Osteocyte (in vitro differentiated cells): ENCODE results near the gene OSR1. TPM values are rescaled to one million over a fixed set of nuclear protein-coding genes. Genes with fewer than 3 reads are reported as not detected.
"Not testable (repeated sequence)": the region's sequence is repeated elsewhere in the genome, so short reads cannot be mapped to it uniquely, and the experiment has no call there.

Experiments used
- DNase-seq: peaks from one replicate; pipeline ENCODE4 v3.0.0; 2021; ENCODE audit warnings: mixed read lengths; ENCODE audit not compliant: unreplicated experiment; ENCODE audit errors: extremely low spot score
- H3K27ac Mint-ChIP-seq: one replicate; pipeline ENCODE4 v1.8.0; 2021; ENCODE audit warnings: mild to moderate bottlenecking, mixed read lengths; ENCODE audit not compliant: unreplicated experiment
- H3K27me3 Mint-ChIP-seq: one replicate; pipeline ENCODE4 v1.8.0; 2021; ENCODE audit warnings: mixed read lengths; ENCODE audit not compliant: unreplicated experiment
- H3K36me3 Mint-ChIP-seq: one replicate; pipeline ENCODE4 v1.8.0; 2021; ENCODE audit warnings: mixed read lengths; ENCODE audit not compliant: unreplicated experiment
- H3K4me1 Mint-ChIP-seq: one replicate; pipeline ENCODE4 v1.8.0; 2021; ENCODE audit warnings: mixed read lengths; ENCODE audit not compliant: unreplicated experiment
- H3K4me3 Mint-ChIP-seq: one replicate; pipeline ENCODE4 v1.8.0; 2021; ENCODE audit warnings: mild to moderate bottlenecking, moderate library complexity, mixed read lengths; ENCODE audit not compliant: unreplicated experiment
- H3K9me3 Mint-ChIP-seq: one replicate; pipeline ENCODE4 v1.8.0; 2021; ENCODE audit warnings: mixed read lengths; ENCODE audit not compliant: unreplicated experiment
- CTCF ChIP-seq: fragments of 200-600 bp; sonication (generic); IDR thresholded peaks from 2 replicates; pipeline ENCODE4 v1.5.0; 2021; ENCODE audit warnings: antibody characterized with exemption, mild to moderate bottlenecking, moderate library complexity
- total RNA-seq: library from RNA; stranded (reverse); gene quantifications from 2 replicates; pipeline ENCODE4 v1.2.1, GENCODE V29; 2021

Gene OSR1
- total RNA-seq, 1 donor from 2014 or later, result 5.8 TPM

- Mint-ChIP-seq H3K4me3 (no peak overlapping the region), H3K27me3 (no peaks in the 10 kb centered on the region), H3K27ac (no peak overlapping the region), H3K4me1 (no peaks in the 10 kb centered on the region), H3K9me3 (no peaks in the 10 kb centered on the region), H3K36me3 (peaks cover 3% of the 10 kb centered on the region)
- TF ChIP-seq CTCF, result no peak
- no peak for DNase-seq
Measured at GRCh38 chr2:19319698-19320097, 38.7 kb downstream of the OSR1 start.

- DNase-seq, result no peak
- H3K4me3 Mint-ChIP-seq, result no peak overlapping the region
- H3K27me3 Mint-ChIP-seq, result no peaks in the 10 kb centered on the region
- H3K4me1 Mint-ChIP-seq, result no peaks in the 10 kb centered on the region
- TF ChIP-seq CTCF, result no peak
- H3K27ac Mint-ChIP-seq, result no peak overlapping the region
- H3K9me3 Mint-ChIP-seq, result no peaks in the 10 kb centered on the region
- peaks cover 3% of the 10 kb centered on the region for H3K36me3 Mint-ChIP-seq
Measured at GRCh38 chr2:19319064-19319463, 39.4 kb downstream of the OSR1 start.

- Mint-ChIP-seq H3K4me1 (no peaks in the 10 kb centered on the region), H3K36me3 (no peaks in the 10 kb centered on the region), H3K27me3 (no peaks in the 10 kb centered on the region), H3K4me3 (no peak overlapping the region), H3K27ac (no peak overlapping the region), H3K9me3 (no peaks in the 10 kb centered on the region)
- TF ChIP-seq CTCF, result no peak
- DNase-seq, result no peak
Measured at GRCh38 chr2:19313553-19313952, 44.9 kb downstream of the OSR1 start.

GRCh38 chr2:19312949-19313348 lies 45.5 kb downstream of the OSR1 start:
- Mint-ChIP-seq H3K4me3 (no peak overlapping the region), H3K27ac (no peak overlapping the region), H3K9me3 (no peaks in the 10 kb centered on the region), H3K36me3 (no peaks in the 10 kb centered on the region), H3K27me3 (no peaks in the 10 kb centered on the region), H3K4me1 (no peaks in the 10 kb centered on the region)
- peak; percentile 52 for TF ChIP-seq CTCF
- no peak for DNase-seq

- H3K9me3 Mint-ChIP-seq, H3K36me3 Mint-ChIP-seq, H3K4me3 Mint-ChIP-seq, H3K27ac Mint-ChIP-seq, H3K4me1 Mint-ChIP-seq, DNase-seq, H3K27me3 Mint-ChIP-seq: not testable (repeated sequence)
Measured at GRCh38 chr2:19306065-19306464, 52.4 kb downstream of the OSR1 start.

- H3K4me1 Mint-ChIP-seq, H3K36me3 Mint-ChIP-seq, H3K4me3 Mint-ChIP-seq, H3K9me3 Mint-ChIP-seq, DNase-seq, H3K27me3 Mint-ChIP-seq: not testable (repeated sequence)
- peak overlapping the region; percentile 19 for H3K27ac Mint-ChIP-seq
Measured at GRCh38 chr2:19305400-19306055, 52.9 kb downstream of the OSR1 start.
